HG02852 (cell line): ENCODE results near the gene IGLL5.

Experiments used
- ATAC-seq: cut with Tn5 transposase; IDR thresholded peaks from one replicate; pipeline ENCODE4 v1.9.1; 2021; ENCODE audit warnings: mild to moderate bottlenecking, moderate library complexity; ENCODE audit not compliant: unreplicated experiment

Gene IGLL5

DNA sequence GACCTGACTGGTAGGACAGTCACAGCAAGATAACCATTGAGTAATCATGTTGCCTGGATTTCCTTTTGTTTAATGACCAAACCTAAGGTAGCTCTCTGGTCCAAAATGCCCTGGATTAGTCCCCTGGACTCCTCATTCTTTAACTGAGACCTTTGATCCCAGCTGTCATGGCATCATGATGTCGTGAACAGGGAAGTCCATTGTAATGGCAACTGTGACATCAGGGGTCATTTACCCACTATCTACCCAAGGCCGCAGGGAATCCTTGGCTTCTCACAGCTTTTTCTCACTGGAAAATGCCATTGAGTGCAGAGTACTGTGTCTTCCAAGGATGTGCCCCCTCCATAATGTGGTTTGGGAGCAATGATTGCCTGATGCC lies 29.1 kb upstream of the IGLL5 start:
- no peak for ATAC-seq

DNA sequence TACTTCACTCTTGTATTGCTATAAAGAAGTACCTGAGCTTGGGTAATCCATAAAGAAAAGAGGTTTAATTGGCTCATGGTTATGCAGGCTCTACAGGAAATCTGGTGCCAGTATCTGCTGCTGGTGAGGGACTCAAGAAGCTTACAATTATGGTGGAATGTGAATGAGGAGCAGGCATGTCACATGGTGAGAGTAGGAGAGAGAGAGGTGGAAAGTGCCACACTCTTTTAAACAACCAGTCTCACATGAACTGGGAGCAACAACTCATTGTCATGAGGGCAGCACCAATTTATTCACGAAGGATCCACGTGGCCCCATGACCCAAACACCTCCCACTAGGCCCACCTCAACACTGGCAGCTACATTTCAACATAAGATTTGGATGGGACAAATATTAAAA lies 24.6 kb upstream of the IGLL5 start:
- no peak for ATAC-seq

DNA sequence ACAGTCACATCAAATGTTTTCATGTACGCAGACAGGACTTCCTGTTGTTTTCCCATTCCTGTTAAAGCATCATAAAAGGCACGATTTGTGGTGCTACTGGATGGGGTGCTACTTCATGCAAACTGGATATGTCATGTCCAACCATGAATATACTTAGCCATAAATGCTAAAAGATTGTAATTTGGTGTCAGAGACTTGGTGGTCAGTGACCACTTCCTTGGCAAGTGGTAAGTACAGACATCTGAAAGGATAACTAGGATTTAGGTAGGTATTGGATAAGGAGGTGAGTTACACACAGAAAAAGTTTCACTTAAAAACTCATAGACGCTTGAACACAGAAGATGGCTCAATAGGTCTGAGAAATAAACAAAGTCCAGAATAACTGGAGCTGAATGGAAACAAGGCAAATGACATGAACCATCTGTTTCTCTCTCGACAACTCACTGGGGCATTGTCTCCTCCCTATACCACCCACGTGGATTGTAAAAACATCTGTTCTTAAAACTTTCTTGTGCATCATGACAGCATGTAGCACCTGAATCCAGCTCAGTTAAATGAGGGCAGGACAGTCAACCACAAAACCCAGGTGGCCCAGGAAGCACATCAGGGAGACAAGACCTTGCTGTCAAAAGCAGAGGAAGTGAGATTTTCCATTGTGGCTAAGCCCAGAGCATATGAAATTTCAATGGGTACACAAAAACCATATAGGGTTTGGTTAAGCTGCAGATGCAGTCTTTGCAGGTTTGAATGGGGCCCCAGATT lies 22.1 kb upstream of the IGLL5 start:
- peak; percentile 84 for ATAC-seq

DNA sequence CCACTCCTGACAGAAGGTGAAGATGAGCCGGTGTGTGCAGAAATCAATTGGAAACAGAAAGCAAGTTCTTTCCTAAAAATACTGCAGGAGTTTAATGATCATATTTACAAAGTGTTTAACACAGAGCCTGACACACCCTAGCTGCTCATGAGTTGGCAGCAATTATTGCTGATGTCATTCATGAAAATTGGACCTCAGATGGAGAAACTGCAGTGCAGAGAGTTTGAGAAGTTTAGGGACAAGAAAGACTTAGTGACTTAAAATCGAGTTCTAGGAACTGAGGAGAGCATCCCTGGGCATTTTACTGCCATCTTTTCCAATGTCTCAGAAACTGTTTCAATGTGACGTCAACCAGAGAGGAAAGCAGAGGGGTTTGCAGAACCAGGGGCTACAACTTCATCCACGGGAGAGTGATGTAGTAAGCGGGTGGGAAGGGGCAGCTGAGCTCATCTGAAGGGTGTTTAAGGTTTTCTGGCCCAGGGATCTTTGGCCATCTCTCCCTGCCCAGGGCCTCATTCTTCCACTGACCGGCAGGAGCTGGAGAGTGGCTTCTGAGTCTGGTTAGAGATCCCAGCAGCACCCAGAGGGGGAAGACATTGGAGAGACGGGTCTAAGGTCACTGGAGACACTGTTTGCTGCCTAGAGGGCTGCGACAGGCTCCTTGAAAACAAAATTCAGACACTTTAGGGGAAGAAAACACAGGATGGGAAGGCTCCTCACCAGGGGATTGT lies 21.1 kb upstream of the IGLL5 start:
- ATAC-seq: no peak

DNA sequence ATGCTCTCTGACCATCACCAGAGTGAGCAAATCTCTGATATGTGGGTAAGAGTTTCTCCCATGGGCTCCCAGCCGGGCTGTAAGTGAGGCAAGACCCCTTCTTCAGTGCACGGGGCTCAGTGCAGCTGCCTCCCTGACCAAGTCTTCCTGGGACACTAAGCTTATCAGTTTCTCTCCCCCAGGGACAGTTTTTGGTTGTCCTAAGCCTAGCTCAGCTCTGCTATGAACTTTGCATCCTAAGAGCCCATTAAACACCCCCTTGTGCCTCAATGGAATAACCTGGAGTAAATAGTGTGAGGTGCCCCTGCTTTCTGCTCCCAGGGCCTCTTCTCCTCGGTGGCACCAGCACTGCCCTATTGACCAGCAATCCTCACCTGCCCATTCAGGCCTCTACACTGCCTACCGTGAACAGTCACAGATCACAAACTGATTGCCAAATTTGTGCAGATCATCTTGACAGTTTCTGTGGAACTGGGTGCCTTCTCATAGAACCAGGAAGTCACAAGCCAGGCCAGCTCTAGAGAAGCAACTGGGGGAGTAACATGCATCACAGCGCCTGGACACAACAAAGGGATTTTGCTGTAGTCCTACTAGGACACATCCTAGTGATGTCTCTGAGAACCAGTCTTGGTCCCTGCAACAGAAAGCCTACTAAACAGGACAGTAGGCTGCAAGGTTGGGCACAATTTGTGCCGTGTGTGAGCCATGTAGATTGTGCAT lies 19.5 kb upstream of the IGLL5 start:
- no peak for ATAC-seq

DNA sequence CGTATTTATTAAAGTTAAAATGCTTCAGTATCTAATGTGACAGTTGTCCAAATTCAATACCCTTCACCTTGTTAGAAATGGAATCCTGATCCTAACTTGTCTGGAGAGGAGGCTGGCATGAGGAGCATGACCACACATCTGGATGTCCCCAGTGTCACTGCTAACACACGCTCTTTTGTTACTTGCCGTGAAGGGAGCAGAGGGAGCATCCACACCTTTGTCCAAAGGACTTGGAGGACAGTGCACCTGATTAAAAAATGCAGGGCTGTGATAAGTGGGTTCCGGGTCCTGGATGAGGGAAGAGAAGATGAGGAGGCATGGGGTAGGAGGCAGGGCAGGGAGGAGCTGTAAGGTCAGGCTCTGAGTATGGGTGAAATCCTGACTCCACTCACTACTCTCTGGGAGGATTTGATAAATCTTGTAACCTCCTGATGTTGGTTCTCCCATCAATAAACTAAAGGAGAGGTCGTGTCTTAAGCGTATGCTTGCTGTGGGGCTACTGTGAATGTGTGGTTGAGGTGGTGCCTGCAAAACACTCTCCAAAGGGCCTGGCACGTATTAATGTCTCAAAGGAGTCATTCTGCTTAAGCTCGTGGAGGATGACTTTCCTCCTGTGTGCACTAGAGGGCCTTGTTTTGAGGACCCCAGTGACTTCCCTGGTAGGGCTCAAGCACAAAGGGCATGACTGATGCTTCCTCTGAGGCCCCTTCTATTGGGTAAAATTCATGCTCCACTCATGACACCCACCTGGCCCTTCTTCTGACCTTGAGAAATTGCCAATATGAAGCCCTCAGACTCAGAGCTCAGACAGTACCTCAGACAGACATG lies 16.8 kb upstream of the IGLL5 start:
- no peak for ATAC-seq

DNA sequence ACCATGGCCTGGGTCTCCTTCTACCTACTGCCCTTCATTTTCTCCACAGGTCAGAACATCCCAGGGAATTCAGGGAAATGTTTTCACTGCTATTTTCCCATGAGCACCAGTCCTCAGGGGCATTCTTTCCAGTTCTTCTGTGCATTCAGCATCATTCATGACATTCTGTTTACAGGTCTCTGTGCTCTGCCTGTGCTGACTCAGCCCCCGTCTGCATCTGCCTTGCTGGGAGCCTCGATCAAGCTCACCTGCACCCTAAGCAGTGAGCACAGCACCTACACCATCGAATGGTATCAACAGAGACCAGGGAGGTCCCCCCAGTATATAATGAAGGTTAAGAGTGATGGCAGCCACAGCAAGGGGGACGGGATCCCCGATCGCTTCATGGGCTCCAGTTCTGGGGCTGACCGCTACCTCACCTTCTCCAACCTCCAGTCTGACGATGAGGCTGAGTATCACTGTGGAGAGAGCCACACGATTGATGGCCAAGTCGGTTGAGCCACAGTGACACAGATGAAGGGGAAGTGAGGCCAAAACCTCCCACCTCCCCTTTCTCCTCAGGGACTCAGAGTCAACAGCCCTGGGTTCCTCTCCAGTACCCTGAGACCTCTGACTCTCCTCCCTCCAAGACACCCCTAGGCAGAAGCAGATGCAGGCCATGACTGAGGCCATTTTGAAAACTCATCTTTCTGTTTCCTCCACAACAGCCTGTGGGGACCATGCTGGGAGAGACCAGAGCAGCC lies 15.9 kb upstream of the IGLL5 start:
- ATAC-seq: no peak

DNA sequence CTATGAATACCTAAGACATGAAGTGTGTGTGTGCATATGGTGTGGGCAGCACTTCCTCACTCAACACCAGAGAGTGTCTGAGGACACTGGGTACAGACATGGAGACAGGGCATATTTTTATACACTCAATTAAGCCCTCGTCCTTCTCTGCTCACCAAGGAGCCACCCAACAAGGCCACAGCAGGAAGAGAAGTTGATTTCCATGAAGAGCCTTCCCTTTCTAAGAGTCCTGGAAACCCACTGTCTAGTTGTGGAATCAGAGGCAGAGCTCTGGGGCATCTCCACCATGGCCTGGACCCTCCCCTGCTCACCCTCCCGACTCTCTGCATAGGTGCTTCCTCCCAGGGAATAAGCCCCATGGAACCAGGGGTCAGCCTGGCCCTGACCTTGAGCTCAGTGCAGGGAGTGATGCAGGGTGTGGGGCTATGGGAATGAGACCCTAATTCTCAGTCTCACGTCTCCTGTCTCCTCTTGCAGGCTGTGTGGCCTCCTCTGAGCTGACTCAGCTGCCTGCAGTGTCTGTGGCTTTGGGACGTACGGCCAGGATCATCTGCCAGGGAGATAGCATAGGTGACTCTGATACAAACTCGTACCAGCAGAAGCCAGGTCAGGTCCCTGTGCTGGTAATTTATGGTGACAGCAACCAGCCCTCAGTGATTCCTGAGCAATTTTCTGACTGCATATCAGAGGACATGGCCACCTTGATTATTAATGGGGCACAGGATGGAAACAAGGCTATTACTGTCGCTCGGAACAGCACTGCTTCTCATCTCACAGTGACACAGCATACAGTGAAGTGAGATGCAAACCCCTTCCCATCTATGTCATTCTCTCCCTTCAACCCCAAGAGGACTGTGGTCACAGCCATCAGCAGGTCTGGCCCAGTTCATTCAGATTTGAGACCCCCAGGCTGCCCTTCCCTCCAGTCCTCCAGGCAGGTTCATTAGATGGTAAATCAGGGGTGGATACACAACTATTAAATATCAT lies 14.6 kb upstream of the IGLL5 start:
- ATAC-seq: no peak

DNA sequence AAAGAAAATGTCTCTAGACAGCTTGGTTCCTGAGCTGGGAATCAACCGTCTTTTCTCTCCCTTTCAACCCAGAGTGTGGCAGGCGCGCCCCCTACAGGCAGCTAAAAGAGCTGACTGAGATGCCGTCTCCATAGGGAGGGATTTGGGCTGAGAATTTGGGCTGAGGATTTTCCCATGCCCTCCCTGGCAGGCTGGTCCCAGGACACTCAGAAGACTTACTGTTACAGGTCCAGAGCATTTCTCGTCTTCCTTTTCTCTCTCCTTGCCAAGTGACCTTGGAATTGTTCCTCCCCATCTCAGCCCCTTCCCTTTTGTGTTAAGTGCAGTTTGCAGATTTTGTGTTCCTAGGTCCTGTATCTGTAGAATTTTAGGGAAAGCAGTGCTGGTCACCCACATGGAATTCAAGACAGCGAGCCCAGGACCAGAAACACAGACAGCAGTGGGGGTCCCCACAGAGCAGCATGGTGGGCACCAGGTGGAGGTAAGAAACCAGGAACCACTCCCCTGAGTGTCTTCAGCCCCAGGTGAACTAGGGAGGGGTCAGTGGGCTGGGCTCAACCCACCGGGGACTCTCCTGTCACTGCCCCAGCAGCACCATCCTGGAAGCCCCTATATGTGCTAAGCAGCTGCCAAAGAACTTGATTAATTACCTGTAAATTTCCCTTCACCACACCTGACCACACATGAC lies 9.9 kb upstream of the IGLL5 start:
- ATAC-seq: no peak

DNA sequence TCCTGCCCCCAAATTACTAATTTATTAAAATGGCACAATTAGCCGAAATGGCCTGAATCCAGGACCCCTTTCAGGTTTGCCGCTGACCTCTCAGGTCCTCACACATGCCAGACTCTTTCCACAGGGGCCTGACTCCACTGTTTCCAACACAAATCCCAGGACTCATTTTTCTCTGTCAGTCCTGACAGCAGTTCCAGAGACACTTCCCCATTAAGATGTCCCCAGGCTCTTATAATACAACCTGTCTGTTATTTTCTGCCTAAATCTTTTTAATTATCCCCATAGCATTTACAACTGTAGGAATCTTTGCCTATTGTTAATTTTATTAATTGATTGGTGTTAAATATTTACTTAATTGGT lies 9.4 kb upstream of the IGLL5 start:
- ATAC-seq: no peak

DNA sequence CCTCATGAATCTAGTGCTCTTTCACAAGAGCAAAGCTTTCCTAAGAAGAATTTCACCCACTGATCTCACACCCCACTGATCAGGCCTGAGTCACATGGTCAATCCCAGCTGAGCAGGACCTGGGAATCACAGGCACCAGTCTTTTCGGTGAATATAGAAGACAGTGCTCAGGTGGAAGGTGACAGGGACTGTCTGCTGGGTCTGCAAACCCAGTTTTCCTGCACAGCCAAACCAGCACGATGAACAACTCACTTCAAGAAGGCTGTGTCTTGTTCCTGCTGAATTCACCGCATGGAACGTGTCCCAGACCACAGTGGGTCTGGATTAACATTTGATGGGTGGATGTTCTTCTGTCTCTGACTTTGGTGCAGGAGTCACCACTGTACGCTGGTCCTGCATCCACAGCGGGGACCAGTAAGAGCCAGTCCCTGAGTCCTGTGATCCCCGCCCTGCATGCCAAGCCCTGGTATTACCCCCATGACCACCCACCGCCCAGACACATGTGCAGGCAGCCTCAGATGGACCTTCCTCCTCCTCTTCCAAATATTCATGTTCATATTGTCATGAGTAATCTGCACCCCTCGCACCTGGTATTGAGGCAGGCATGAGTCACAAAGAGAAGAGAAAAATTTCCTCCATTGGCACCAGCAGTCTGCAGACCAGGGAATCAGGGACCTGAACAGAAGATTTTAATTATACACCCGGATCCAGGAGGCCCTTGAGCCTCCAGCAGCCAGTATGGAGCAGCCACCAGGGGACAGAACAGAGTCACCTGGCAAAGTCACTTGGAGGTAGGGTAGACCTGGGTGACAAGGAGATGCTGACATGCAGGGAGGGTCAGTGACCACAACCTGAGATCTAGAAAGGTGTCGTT lies 8.6 kb upstream of the IGLL5 start:
- no peak for ATAC-seq

DNA sequence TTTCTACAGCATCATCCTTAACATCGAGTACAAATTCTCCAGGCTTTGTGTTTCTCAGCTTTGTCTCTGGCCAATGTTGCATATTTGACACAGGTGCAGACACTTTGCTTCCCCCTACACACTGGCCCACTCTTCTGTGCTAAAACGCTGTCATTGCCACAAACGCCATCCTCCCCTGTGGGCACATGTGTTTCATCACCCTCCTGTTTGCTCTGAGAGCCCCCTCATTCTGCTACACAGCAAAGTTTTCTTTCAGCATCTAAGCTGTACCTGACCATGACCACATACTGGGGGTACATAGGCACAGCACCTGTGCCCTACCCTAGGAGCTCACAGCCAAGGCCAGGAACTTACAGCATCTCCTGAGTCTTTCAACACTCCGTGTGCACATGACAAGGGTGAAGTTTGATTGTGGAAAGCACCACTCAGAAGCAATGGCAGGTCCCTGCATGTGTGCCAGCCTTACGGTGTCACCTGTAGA lies 7.9 kb upstream of the IGLL5 start:
- ATAC-seq: no peak

DNA sequence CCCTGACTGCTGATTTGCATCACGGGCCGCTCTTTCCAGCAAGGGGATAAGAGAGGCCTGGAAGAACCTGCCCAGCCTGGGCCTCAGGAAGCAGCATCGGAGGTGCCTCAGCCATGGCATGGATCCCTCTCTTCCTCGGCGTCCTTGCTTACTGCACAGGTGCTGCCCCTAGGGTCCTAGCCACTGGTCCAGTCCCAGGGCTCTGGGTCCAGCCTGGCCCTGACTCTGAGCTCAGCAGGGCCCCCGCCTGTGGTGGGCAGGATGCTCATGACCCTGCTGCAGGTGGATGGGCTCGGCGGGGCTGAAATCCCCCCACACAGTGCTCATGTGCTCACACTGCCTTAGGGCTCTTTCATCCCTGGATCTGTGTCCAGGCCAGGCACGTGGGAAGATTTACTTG lies 7.0 kb upstream of the IGLL5 start:
- no peak for ATAC-seq

DNA sequence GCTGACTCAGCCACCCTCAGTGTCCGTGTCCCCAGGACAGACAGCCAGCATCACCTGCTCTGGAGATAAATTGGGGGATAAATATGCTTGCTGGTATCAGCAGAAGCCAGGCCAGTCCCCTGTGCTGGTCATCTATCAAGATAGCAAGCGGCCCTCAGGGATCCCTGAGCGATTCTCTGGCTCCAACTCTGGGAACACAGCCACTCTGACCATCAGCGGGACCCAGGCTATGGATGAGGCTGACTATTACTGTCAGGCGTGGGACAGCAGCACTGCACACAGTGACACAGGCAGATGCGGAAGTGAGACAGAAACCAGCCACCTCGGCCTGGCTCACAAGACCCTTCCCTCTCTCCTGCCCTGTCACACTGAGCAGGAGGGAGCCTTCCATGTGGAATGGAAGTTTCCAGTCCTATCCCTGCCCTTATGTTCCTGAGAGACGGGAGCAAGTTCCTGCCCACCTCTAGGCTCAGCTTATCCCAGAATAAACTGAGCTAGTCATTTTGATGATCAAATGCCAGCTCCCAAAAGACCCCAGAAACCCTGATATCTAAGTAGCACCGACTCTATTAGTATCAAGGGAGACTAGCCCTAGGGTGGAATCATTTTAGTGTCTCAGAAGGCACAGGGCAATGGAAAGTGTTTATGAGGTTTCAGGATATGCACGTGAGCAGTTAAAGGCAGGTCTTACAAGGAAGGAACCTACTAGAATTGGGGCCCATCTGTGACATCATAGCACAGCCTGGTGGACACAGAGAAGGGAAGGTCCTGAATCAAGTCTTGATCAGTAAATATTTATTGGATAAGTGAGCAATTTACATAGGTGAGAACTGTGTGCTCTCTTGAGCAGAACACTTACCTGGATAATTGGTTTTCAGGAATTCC lies 6.3 kb upstream of the IGLL5 start:
- ATAC-seq: no peak

DNA sequence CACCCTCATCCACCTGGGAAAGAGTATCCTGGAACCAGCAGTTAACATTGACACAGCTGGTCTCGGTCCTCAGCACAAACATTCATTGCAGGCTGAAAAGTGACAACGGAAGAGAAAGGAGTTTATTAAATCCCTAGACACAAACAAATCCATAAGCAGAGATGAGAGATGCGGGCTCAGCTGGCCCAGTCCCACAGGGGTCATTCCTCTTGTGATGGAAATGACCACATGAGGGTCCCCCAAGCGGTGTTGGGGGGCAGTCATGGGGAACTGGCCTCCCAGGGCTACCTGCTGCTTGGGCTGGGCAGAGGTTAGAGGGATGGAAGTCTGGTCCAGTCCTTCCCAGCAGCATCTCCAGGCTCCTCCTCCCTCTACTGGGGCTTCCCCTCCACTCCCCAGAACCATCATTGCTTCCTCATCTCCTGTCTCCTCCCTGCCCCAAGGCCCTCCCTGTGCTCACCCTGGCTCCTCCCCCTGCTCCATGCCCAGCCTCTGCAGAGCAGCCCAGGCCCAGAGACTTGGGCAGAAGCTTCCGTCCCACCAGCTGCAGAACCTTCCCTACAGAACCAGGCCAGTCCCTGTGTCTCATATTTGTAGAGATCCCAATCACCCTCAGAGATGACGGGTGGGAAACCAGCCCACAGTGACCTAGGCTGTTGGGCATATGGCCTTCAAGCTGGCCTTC lies 5.4 kb upstream of the IGLL5 start:
- no peak for ATAC-seq

DNA sequence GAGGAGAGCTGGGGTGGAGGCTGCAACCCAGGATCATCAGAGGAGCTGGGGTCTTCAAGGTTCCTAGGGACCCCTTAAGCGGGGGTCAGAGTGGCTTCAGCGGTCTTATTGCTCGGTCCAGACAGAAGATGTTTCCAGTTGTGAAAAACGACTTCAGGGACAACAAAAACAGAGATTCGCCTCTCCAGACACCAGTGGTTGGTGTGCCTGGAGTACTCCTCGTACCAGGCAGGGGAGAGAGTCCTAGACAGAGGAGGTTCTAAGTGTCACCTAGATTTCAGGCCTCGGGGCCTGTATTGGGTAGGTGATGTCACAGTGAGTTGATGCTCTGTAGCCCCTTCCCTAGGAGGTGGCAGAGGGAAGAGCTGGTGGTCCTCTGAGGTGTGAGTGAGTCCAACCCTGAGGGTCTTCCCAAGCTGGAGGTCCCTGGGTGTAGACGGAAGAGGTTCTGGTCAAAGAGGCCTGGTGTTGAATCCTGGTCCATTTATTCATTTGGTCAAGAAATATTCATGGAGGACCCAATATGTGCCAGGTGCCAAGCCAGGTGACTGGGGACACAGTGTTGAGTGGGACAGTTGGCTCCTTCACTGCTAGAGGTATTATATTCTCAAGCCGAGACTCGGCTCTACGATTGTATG lies 4.4 kb upstream of the IGLL5 start:
- no peak for ATAC-seq
